ENCODE data around the gene AGAP3. TPM values are rescaled to one million over a fixed set of nuclear protein-coding genes. Genes with fewer than 3 reads are reported as not detected.

Gene AGAP3
- total RNA-seq, 1 donor from 2014 or later = 66.0 TPM

DNA sequence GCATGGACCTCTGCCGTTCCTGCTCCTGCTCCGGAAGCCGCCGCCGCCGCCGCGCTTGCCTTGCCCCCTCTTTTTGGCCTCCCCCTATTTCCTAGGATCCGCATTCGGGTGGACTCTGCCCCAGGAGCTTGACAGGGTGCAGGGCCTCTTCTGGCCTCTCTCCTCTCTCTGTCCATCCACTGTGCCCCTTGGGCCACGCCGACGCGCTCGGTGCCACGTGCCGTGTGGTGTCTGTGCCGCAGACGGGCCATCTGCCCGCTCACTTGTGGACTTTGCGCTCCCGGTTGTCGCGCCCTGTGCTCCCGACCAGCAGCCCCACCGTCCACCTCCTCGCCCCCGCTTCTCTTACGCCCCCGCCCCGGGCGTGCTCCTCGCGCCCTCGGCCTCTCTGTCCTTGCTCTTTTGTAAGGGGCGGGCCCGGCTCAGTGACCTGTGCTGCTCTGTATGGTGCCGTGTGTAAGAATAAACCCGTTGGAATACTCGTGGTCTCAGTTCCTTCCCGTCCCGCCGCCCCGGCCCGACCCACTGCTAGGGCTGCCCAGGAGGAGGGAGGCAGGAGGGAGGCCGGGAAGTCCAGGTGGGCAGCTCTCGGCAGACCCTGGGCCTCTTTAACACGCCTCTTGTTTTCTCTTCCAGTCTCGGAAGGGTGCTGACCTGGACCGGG is 37.0 kb downstream of the AGAP3 start:
- DNase-seq (ENCODE audit: low spot score) = no peak

DNA sequence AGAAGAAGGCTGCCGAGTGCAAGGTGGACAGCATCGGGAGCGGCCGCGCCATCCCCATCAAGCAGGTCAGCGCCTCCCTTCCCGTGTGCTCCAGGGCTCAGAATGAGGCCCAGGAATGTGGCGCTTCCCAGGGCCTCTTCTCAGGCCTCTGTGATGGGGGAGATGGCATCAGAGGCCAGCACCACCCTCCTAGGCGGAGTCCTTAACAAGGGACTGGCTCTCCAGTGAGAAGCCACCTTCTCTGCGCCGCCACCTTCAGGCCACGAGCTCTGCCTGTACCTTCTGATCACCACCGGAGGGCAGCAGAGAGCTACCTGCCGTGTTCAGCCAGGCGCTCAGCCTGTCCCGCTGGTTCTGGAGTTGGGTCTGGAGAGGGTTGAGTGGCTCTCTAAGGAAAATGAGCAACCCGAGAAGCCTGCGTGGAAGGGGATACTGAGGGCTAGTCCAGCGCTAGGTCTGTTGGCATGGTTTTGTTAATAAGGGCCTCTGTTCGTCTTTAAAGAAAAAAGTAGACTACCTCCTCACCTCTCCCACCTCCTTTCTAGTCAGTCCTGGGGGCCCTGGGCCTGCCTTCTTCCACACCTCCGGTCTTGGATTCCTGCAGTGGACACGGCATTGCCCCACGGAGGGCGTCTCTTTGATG is 37.7 kb downstream of the AGAP3 start:
- peak; percentile 82 for DNase-seq (ENCODE audit: low spot score)

DNA sequence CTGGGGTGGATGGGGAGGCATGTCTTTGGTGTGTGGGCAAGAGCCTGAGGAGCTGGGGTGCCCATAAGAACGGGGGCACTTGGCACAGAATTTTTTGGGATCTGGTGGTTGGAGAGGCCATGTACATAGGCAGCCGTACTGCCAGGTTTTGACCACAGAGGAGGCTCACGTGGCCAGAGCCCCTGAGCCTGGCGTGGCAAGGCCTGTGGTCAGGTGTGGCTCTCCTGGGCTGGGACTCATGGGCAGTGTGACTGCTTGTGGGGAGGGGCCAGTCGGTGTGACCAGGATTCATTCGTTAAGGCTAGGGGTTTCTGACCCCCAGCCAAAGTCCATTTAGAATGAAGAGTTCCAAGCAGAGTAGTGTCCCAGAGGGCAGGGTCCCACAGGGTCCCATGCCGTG is 38.2 kb downstream of the AGAP3 start:
- DNase-seq (ENCODE audit: low spot score) = no peak

DNA sequence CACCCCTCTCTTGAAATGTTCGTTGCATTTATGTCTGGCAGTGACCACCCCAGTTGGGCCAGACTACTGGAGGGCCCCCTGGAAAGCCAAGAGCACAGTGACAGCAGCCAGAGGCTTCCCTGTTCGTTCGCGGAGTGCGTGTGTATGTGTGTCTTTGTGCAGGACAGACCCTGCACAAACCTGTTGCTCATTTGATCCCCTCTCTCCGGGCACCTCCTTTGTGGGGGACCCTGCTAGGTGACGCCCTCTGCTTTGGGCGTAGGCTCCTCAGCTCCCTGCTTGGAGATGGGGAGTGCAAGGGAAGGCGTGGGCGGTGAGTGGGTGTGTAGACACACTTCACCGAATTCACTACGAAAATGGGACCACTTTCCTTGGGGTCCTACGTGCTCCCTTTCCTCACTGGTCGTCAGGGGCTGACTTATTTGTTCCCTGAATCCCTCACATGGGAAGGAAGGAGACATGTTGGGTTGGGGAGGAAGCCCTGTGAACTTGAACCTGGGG is 38.7 kb downstream of the AGAP3 start:
- no peak for DNase-seq (ENCODE audit: low spot score)

DNA sequence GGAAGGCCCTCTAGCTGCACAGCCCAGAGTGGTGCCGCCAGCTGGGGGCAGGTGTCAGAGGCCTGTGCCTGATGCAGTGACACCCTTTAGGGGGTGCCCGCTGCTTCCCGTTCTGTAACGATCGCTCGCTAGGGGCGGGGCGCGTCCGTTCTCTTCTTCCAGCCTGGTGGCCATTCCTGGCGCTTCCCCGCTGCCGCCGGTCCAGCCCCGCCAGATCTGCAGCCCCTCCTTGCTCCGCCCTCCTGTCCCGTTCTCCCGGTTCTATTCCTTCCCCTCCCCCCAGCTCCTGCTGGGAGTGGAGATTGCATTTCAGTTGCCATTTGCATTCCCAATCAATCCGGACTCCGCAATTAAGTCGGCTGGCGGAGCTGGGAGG is 39.2 kb downstream of the AGAP3 start:
- DNase-seq (ENCODE audit: low spot score) = peak; percentile 24

DNA sequence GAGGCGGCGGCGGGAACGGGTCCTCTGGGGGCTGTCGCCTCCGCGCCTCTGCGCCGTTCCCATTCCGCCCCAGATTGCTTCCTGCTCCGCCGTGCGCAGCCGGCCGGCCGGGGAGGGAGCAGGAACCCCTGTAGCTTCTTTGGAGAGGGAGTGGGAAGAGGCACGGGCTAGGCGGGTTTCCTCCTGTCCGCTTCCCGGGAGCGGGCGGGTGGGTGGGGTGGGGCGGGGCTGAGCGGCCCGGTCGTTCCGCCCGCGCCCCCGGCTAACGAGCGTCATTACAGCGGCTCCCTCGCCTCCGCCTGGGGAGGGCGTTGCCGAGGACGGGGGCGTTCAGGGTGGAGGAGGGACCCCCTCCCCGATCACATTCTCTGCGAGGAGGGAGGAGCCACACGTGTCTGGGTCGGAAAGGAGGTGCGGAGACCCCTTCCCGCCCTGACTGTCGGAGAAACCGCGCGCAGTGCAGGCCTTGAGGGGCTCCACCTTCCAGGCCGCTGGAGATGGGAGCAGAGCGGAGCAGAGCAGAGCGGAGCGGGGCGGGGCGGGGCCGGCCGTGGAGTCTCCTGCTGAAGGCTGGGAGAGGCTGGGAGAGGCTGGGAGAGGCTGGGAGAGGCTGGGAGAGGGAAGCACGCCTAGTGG is 39.7 kb downstream of the AGAP3 start:
- no peak for DNase-seq (ENCODE audit: low spot score)

DNA sequence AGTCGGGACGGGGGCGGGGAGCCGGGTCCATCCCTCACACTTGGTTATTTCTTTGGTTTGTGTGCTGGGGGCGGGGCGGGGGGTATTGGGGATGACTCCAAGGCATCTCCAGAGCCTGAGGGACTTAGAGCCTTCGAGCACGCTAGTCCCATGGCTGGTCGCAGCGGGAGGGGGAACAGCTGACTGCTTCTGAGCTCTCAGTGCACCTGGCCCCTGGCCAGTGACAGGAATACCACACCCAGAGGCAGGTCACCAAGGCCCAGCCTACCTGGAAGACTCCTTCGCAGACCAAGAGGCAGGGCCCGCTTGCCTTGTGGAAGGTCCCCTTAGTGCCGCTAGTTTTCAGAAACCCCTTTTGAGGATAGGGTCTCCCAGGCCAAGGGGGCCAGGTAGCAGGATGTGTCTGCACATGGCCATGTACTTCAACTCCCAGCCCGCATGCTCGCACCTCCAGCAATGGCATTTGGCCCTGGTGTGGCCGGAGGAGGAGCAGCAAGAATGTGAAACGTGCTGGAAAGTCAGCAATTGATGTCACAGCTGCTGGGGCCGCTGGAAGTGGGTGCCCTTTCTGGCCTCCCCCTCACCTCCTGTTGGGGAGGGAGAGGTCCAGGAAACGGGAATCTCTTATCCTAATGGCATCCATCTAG is 40.3 kb downstream of the AGAP3 start:
- no peak for DNase-seq (ENCODE audit: low spot score)

DNA sequence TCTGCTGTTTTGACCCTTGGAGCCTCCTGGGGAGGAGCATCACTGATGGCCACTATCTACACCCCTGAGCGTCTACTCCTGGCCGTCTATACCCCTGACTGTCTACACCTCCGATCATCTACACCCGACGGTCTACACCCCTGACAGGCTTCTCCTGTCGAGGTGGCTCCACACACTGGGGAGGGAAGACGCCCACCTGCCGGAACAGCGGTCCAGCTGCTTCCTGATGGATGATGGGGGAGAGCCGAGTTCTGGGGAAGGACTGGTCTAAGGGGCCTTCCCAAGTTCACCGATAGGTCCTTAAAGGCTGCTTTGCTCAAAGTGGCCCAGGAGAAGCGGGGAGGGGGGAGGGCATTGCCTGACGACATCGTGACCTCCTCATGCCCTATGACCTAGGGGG is 41.9 kb downstream of the AGAP3 start:
- no peak for DNase-seq (ENCODE audit: low spot score)

DNA sequence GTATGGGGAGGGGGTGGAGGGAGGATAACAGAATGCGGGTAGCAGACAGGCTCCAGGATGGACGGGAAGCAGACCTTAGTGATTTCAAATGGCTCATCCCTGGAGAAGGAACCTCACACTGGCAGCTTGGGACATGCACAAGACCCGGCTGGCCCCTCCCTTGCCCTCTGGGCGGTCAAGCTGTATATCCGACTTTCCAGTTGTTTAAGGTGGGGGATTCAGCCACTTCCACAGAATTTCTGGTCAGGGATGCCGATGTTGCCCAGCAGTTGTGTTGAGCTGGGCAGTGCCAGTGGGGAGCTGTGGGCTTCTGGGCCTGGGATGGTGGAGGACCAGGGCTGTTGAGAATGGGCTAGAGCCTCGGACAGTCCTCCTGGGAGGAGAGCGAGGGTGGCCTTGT is 42.4 kb downstream of the AGAP3 start:
- DNase-seq (ENCODE audit: low spot score) = no peak

- DNase-seq (ENCODE audit: low spot score) = no peak
These were observed 43.1 kb downstream of the AGAP3 start for GRCh38 chr7:151129117-151129959.

GRCh38 chr7:151129960-151130591 is 43.8 kb downstream of the AGAP3 start:
- DNase-seq (ENCODE audit: low spot score) = no peak

GRCh38 chr7:151130741-151131157 is 44.5 kb downstream of the AGAP3 start:
- no peak for DNase-seq (ENCODE audit: low spot score)

GRCh38 chr7:151131224-151131591 is 44.9 kb downstream of the AGAP3 start:
- no peak for DNase-seq (ENCODE audit: low spot score)

DNA sequence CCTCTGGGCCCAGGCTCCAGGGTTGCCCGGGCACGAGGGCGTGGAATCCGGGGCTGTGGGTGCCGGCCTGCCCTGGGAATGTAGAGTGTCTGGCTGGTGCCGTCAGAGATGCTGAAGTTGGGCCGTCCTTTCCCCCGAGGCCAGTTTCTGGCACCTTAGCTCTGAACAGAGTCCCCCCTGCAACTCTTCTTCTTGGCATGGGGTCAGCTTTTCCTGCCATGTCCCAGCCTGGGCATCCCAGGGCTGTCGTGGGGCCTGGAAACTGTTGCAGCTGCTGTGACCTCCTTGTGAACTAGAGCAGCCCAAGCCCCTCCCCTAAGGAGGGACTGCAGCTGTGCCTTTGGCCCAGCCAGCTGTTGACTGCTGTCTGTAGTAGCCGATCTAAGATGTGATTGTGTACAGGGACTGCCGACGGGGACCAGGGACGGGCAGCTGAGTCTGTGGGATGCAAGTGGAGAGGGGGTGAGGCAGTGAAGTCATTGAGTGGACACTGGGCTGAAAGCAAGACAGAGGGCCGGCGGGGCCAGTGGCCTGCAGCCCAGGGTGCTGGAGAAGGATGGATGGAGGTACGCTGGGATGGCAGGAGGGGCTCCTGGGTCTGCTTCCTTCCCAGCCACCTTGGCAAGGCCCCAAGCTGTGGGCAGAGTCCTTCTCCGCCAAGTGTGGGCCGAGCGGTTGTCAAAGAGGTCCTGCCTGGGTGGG is 45.5 kb downstream of the AGAP3 start:
- no peak for DNase-seq (ENCODE audit: low spot score)

DNA sequence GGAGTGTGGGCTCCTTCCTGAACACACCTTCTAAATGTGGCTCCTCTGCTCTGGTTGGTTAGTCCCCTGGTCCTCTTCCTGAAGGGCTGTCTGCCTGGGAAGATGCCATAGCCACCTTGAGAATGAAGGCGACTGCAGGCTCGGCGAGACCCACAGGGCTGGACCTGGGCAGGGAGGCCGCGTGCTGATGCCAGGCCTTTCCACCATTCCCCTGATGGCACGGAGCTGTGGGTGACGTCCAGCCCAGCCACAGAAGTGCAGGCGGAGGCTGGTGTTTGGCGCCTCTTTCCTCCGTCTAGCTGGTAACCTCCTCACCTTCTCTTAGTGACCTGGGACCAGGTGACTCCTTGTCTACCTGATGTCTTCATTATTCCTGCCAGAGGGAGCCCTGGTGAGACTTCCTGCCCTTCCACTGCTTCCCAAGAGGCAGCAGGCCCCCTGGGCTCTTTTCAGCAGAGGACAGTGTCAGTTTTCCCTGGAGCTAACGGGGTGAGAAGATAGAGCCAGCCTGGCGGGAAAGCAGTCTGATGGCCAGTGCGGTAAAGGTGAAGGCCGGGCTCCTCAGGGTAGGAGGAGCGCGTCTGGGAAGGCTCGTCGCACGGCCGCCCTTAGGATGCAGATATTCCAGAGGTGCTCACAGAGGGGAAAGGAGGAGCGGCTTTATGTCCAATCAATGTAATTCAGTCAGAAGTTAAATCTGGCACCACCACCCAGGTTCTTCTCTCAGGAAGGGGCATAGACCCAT is 46.4 kb downstream of the AGAP3 start:
- no peak for DNase-seq (ENCODE audit: low spot score)

DNA sequence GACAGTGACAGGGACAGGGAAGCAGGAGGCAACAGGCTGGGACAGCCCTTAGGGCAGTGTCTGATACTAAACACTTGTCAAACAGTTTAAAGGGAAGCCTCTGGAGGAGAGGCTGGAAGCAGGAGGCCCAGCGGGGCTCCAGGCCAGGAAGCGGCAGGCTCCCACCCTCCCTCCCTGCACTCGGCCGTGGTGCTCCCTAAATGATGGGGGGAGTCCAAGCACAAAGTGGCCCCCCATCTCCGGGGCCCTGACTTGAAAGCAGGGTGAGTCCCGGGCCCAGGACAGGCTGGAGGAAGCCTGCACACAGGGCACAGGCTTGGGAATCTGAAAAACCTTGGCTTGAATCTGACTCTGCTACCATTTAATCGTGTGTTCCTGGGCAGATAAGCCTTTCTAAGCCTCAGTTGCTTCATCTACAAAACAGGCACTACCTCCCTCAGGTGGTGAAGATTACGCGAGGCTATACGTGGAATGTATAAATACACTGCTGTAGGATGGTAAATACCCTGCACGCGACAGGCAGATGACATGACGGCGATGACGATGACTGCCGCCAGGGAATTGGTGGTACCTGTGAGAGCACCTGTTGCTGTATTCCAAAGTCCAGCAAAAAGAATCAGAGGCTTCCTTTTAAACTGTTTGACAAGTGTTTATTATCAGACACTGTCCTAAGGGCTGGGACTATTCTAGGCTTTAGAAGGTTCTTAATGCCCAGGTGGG is 47.2 kb downstream of the AGAP3 start:
- DNase-seq (ENCODE audit: low spot score) = no peak

DNA sequence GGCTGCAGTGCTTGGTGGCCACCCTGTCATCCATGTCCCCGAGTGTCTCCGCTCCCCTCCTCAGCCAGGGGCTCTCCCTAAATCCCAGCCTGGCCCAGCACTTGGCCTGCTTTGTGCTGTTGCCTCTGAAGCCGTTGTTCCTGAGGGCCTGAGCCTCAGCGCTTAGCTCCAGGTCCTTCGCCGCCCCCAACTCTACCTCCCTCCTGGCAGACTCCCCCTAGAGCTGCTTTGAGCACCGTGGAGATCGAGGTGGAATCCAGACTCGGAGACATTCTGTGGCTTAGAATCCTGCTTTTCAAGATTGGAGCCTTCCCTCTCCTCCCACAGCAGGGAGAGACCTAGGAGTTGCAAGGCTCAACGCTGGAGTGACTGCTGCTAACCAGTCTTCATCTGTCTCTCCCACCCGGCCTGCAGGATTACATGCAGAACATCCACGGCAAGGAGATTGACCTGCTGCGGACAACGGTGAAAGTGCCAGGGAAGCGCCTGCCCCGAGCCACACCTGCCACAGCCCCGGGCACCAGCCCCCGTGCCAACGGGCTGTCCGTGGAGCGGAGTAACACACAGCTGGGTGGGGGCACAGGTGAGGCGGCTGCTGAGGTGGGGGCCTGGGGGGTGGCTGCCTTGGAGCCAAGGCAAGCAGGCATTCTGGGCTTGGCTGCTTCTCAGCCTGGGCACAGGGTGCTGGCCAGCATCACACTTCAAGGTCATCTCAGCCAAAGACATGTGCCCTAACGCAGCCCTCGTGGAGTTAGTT is 47.9 kb downstream of the AGAP3 start:
- DNase-seq (ENCODE audit: low spot score) = no peak

Measured in umbilical cord (tissue), 2 donors.